ENCODE data around the gene MTHFD1.

MTHFD1 gene

GRCh38 chr14:64411001-64411400, 22.8 kb downstream of the MTHFD1 start:
- no peaks in the 10 kb centered on the region for H3K27me3 ChIP-seq (ENCODE audit: insufficient read depth, poor library complexity, severe bottlenecking)
- DNase-seq (ENCODE audit: low read depth in 1 of 2, low spot score in 1 of 2) = no peak
- no peak overlapping the region for H3K4me3 ChIP-seq (replicated peaks; ENCODE audit: insufficient read depth, low read length)
- H3K27ac ChIP-seq (replicated peaks) = no peak overlapping the region
- TF ChIP-seq, protein P1, sequence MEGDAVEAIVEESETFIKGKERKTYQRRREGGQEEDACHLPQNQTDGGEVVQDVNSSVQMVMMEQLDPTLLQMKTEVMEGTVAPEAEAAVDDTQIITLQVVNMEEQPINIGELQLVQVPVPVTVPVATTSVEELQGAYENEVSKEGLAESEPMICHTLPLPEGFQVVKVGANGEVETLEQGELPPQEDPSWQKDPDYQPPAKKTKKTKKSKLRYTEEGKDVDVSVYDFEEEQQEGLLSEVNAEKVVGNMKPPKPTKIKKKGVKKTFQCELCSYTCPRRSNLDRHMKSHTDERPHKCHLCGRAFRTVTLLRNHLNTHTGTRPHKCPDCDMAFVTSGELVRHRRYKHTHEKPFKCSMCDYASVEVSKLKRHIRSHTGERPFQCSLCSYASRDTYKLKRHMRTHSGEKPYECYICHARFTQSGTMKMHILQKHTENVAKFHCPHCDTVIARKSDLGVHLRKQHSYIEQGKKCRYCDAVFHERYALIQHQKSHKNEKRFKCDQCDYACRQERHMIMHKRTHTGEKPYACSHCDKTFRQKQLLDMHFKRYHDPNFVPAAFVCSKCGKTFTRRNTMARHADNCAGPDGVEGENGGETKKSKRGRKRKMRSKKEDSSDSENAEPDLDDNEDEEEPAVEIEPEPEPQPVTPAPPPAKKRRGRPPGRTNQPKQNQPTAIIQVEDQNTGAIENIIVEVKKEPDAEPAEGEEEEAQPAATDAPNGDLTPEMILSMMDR (IDR thresholded peaks at IDR 0.05; ENCODE audit: insufficient read depth, low read length) = no peak
- TF ChIP-seq SPI1 (IDR thresholded peaks at IDR 0.05; ENCODE audit: borderline replicate concordance, low read depth) (no peak), POLR2AphosphoS5 (IDR thresholded peaks at IDR 0.05; ENCODE audit: low read depth) (no peak)

GRCh38 chr14:64412237-64412636, 24.1 kb downstream of the MTHFD1 start:
- no peak overlapping the region for H3K27ac ChIP-seq (replicated peaks)
- TF ChIP-seq, protein P1 (IDR thresholded peaks at IDR 0.05; ENCODE audit: insufficient read depth, low read length) = no peak
- TF ChIP-seq, protein P2, sequence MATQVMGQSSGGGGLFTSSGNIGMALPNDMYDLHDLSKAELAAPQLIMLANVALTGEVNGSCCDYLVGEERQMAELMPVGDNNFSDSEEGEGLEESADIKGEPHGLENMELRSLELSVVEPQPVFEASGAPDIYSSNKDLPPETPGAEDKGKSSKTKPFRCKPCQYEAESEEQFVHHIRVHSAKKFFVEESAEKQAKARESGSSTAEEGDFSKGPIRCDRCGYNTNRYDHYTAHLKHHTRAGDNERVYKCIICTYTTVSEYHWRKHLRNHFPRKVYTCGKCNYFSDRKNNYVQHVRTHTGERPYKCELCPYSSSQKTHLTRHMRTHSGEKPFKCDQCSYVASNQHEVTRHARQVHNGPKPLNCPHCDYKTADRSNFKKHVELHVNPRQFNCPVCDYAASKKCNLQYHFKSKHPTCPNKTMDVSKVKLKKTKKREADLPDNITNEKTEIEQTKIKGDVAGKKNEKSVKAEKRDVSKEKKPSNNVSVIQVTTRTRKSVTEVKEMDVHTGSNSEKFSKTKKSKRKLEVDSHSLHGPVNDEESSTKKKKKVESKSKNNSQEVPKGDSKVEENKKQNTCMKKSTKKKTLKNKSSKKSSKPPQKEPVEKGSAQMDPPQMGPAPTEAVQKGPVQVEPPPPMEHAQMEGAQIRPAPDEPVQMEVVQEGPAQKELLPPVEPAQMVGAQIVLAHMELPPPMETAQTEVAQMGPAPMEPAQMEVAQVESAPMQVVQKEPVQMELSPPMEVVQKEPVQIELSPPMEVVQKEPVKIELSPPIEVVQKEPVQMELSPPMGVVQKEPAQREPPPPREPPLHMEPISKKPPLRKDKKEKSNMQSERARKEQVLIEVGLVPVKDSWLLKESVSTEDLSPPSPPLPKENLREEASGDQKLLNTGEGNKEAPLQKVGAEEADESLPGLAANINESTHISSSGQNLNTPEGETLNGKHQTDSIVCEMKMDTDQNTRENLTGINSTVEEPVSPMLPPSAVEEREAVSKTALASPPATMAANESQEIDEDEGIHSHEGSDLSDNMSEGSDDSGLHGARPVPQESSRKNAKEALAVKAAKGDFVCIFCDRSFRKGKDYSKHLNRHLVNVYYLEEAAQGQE (IDR thresholded peaks at IDR 0.05; ENCODE audit: insufficient replicate concordance, low read depth) = no peak
- TF ChIP-seq GABPA (IDR thresholded peaks at IDR 0.05; ENCODE audit: low read depth) = no peak
- TF ChIP-seq SPI1 (IDR thresholded peaks at IDR 0.05; ENCODE audit: borderline replicate concordance, low read depth) = no peak
- TF ChIP-seq POLR2AphosphoS5 (IDR thresholded peaks at IDR 0.05; ENCODE audit: low read depth) = no peak
- DNase-seq (ENCODE audit: low read depth in 1 of 2, low spot score in 1 of 2) = no peak
- no peaks in the 10 kb centered on the region for H3K27me3 ChIP-seq (ENCODE audit: insufficient read depth, poor library complexity, severe bottlenecking)
- H3K4me3 ChIP-seq (replicated peaks; ENCODE audit: insufficient read depth, low read length) = no peak overlapping the region

DNA sequence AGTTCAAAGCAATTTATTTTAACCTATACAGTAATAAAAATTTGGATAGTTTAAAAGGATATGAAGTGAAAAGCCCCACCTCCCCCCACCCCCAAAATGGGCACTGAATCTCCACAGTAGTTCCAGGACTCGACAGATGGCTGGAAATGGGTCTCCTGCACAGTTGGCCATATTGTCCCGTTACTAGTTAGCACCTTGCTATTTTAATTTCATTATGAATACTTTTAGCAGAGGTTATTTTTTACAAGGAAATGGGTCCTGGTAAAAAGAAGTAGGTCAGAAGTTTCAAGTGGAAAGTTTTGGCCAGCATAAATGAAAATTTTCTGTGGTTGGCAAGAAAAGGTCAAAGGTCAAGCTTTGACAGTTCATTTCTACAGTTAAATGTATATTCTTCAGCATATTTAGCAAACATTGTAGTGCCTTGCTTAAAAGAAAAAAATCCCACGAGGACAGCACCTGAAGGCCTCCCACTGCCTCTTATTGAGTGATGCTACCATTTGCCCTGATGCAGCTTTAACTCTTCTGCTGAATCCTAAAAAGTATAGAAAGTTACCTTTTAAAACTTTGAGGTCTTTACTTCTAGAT, 28.3 kb downstream of the MTHFD1 start:
- no peak overlapping the region for H3K4me3 ChIP-seq (replicated peaks; ENCODE audit: insufficient read depth, low read length)
- TF ChIP-seq POLR2AphosphoS5 (IDR thresholded peaks at IDR 0.05; ENCODE audit: low read depth) = no peak
- TF ChIP-seq SPI1 (IDR thresholded peaks at IDR 0.05; ENCODE audit: borderline replicate concordance, low read depth) = no peak
- TF ChIP-seq, protein P1 (IDR thresholded peaks at IDR 0.05; ENCODE audit: insufficient read depth, low read length) = no peak
- TF ChIP-seq GABPA (IDR thresholded peaks at IDR 0.05; ENCODE audit: low read depth) = no peak
- TF ChIP-seq, protein P2 (IDR thresholded peaks at IDR 0.05; ENCODE audit: insufficient replicate concordance, low read depth) = no peak
- no peak for DNase-seq (ENCODE audit: low read depth in 1 of 2, low spot score in 1 of 2)
- H3K27ac ChIP-seq (replicated peaks) = no peak overlapping the region
- no peaks in the 10 kb centered on the region for H3K27me3 ChIP-seq (ENCODE audit: insufficient read depth, poor library complexity, severe bottlenecking)
